Fibroblast of the aortic adventitia (primary cell): ENCODE data around the gene SF3A1. TPM values are rescaled to one million over a fixed set of nuclear protein-coding genes. Genes with fewer than 3 reads are reported as not detected.
A peak's percentile ranks its signal among the peaks of the same experiment; 100 is the strongest.

Source experiments
- DNase-seq: peaks from one replicate; pipeline ENCODE4 v3.0.0-alpha.2; 2010; ENCODE audit warnings: low read depth
- H3K4me3 ChIP-seq: 2 replicates; pipeline ENCODE4 v1.5.1; 2011; ENCODE audit warnings: low read depth, mild to moderate bottlenecking, control low read depth, low read length, moderate library complexity
- total RNA-seq: library from RNA; depleted of rRNA; stranded (reverse); fragments of >200 nt; gene quantifications from 2 replicates; pipeline ENCODE4 v1.2.3, GENCODE V29; 2012; ENCODE audit warnings: low replicate concordance
- TF ChIP-seq, protein P1 (sequence below): IDR thresholded peaks from 2 replicates; pipeline ENCODE4 v1.5.1; 2011; ENCODE audit warnings: mild to moderate bottlenecking, low read length, control low read depth, inconsistent platforms; ENCODE audit not compliant: insufficient read depth

Gene SF3A1
- total RNA-seq, 1 donor = 43.7 TPM

DNA sequence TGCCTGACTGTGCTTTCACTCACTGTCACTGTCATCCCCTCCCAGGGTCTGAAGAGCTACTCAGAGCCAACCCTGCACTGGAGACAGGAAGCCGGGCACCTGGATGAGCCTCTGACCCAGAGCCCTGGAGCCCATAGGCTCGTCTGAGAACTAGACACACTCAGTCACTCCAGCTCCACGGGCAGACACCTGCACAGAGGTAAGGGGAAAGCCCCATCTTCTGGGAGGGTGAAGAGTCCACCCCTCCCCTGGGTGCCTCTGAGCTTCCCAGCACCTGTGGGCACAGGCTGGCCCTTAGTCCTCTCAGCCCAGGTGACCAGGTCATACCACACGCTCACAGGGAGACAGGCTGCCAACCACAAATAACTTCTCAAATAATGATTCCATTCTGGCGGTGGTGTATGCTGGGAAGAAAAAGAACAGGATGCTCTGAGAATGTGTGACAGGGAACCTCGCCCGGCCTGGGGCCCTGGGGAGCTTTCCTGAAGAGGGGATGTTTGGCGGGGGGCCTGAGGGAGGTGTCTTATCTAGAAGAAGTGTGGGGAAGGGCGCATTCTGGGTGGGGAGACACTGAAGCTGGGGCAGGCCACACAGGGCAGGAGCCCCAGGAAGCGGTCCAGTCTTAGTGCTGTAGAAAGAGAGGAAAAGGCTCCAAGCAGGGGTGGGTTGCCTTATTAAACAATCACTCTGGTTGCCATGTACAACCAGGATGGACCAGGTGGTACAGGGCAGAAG lies 5.4 kb upstream of the SF3A1 start:
- TF ChIP-seq, protein P1, sequence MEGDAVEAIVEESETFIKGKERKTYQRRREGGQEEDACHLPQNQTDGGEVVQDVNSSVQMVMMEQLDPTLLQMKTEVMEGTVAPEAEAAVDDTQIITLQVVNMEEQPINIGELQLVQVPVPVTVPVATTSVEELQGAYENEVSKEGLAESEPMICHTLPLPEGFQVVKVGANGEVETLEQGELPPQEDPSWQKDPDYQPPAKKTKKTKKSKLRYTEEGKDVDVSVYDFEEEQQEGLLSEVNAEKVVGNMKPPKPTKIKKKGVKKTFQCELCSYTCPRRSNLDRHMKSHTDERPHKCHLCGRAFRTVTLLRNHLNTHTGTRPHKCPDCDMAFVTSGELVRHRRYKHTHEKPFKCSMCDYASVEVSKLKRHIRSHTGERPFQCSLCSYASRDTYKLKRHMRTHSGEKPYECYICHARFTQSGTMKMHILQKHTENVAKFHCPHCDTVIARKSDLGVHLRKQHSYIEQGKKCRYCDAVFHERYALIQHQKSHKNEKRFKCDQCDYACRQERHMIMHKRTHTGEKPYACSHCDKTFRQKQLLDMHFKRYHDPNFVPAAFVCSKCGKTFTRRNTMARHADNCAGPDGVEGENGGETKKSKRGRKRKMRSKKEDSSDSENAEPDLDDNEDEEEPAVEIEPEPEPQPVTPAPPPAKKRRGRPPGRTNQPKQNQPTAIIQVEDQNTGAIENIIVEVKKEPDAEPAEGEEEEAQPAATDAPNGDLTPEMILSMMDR = no peak
- H3K4me3 ChIP-seq = no peak overlapping the region
- no peak for DNase-seq

DNA sequence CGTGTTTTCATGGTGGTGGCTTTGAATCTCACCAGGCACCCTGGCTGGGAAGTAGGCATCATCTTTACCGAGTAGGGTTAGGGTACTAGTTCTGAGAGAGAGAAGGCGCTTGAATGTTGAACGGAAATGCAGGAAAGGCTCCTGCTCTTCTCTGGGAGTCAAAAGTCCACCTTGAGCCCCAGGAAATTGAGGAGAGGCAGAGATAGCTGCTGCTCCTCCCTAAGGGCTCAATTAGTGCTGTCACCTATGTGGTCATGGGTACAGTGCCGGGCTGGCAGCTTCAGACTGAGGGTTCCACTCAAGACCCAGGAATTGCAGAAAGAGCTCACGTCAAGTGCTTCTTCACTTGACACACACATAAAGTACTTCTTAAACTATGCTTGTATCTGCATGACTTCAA lies 1.8 kb upstream of the SF3A1 start:
- no peak for DNase-seq
- no peak overlapping the region for H3K4me3 ChIP-seq
- TF ChIP-seq, protein P1 = no peak

DNA sequence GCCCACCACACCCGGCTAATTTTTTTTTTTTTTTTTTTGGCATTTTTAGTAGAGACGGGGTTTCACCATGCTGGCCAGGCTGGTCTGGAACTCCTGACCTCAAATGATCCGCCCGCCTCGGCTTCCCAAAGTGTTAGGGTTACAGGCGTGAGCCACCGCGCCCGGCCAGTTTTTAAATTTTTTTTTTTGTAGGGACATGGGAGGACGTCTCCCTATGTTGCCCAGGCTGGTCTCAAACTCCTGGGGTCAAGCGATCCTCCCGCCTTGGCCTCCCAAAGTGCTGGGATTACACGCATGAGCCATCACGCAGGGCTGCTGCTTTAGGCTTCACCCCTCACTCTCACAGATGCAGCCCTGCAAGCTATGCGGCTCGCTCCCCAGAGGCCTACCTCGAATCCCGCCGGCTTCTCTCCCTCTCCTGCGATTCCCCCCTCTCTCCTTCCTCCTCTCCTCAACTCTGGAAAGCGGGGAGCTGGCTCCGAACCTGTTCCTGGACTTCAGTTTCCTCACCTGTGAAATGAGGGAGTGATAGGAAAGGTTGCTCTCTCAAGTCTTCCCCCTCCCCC lies 1.0 kb upstream of the SF3A1 start:
- peak overlapping the region; percentile 90 for H3K4me3 ChIP-seq
- no peak for DNase-seq
- TF ChIP-seq, protein P1 = no peak

DNA sequence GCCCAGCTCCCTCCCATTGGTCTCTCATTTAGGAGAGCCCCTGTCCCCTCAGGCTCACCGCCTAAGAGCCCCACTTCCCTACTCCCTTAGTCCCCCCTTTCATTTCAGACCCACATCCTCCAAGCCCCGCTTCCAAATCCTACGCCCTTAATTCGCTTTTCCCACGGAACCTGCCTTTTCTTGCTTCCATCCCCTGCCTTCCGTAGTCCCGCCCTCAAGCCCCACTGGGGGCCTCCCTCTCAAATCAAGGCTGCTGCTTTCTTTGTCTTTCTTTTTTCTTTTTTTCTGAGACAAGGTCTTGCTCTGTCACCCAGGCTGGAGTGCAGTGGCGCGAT lies 509 bp upstream of the SF3A1 start:
- TF ChIP-seq, protein P1 = no peak
- DNase-seq = no peak

DNA sequence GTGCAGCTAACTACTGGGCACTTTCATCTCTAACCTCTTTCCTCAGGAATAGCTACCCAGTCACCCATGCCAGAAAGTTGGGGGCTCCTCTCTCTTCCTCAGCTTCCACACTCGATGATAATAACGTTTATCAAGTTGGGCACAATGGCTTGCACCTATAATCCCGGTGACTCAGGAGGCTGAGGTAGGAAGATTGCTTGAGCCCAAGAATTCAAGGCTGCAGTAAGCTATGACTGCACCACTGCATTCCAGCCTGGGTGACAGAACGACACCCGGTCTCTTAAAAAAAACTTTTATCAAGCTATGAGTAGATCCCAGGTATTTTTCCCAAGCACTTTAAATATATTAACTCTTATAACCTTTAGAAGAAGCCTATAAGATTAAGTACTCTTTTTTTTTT lies 2.0 kb downstream of the SF3A1 start:
- TF ChIP-seq, protein P1 = no peak
- H3K4me3 ChIP-seq = no peak overlapping the region
- no peak for DNase-seq

More for the DNA sequence above, 509 bp upstream of the SF3A1 start:
- H3K4me3 ChIP-seq = peak overlapping the region; percentile 90

DNA sequence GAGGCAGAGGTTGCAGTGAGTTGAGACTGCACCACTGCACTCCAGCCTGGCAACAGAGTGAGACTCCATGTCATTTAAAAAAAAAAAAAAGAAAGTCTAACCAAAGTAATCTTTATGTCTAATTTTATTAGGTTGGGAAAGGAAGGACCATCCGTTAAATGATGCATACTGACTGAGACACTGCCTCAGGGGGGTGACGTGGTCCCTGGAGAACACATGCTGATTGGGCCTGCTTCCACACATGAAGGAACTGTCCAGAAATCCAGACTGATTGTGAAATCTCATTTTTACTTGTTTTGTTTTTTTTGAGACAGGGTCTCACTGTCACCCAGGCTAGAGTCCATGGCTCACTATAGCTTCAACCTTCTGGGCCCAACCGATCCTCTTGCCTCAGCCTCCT lies 5.5 kb downstream of the SF3A1 start:
- DNase-seq = no peak
- H3K4me3 ChIP-seq = no peak overlapping the region
- TF ChIP-seq, protein P1 = no peak

DNA sequence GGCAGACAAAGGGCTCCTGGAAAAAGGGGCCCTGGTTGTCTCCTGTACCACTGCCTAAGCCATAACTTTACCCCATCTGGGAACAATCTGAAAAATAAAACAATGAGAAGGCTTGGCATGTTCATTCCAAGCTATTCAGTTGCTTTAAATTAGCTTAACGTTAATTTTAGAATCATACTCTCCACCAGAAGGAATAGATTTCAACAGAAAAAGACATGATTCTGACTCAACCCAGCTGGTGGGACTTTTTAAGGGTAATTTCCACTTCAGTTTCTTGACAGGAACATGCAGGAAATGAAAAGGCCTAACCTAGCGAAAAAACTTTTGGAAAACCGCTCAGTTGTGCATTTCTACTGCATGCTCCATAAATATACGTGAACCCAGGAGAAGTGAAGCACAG lies 7.9 kb downstream of the SF3A1 start:
- TF ChIP-seq, protein P1 = no peak
- H3K4me3 ChIP-seq = no peak overlapping the region

More for the DNA sequence above, 7.9 kb downstream of the SF3A1 start:
- peak; percentile 16 for DNase-seq
